Tibial artery (tissue), 4 donors: ENCODE data around the gene PLCD4.
A peak's percentile ranks its signal among the peaks of the same experiment; 100 is the strongest.

Experiments
- DNase-seq, 2 donors: peaks; one replicate each; pipeline ENCODE4 v3.0.0-alpha.2; 2019
- H3K27ac ChIP-seq, 2 donors: fragments of 200-600 bp; sonication (generic) in 1 of 2; 1 replicate in 1 of 2; 2 replicates in 1 of 2; pipeline ENCODE4 v1.5.1; 2018 to 2019; ENCODE audit warnings: mild to moderate bottlenecking in 1 of 2
- H3K27me3 ChIP-seq, 2 donors: fragments of 200-600 bp; sonication (generic) in 1 of 2; one replicate each; pipeline versions ENCODE4 v1.5.1 to v1.6.0; 2016 to 2019
- H3K36me3 ChIP-seq, 3 donors: fragments of 200-600 bp; sonication (generic) in 2 of 3; one replicate each; pipeline ENCODE4 v1.5.1; 2016 to 2019; ENCODE audit warnings: mild to moderate bottlenecking in 2 of 3
- H3K4me1 ChIP-seq, 4 donors: fragments of 200-600 bp; sonication (generic) in 2 of 4; 1 replicate in 3 of 4; 2 replicates in 1 of 4; pipeline ENCODE4 v1.5.1; 2016 to 2019
- H3K4me3 ChIP-seq, 2 donors: fragments of 200-600 bp; sonication (generic) in 1 of 2; 1 replicate in 1 of 2; 2 replicates in 1 of 2; pipeline ENCODE4 v1.5.1; 2018 to 2019; ENCODE audit warnings: mild to moderate bottlenecking in 2 of 2
- H3K9me3 ChIP-seq, 3 donors: fragments of 200-600 bp; sonication (generic) in 1 of 3; one replicate each; pipeline ENCODE4 v1.5.1; 2016 to 2019
- intact Hi-C: fragments of 100-400 bp; cut with DNase I; formaldehyde crosslinking; loops from one replicate; pipeline ENCODE4 v1.15.0; 2023; ENCODE audit warnings: low total_unique reads
- TF ChIP-seq, protein P1 (sequence below), 2 experiments: fragments of 200-600 bp in 1 of 2; fragments of 450-650 bp in 1 of 2; IDR thresholded peaks; one replicate each; pipeline ENCODE4 v1.5.1; 2017 to 2019; ENCODE audit warnings: antibody characterized with exemption in 2 of 2, mild to moderate bottlenecking in 1 of 2, moderate library complexity in 1 of 2

Gene PLCD4

GRCh38 chr2:218645126-218645525 lies 37.4 kb downstream of the PLCD4 start:
- Histone ChIP-seq H3K4me1 (no peaks in the 10 kb centered on the region), H3K4me3 (no peak overlapping the region), H3K27ac (no peak overlapping the region), H3K36me3 (peaks cover 83 to 96% (median 94%) of the 10 kb centered on the region in 3 donors), H3K27me3 (no peaks in the 10 kb centered on the region), H3K9me3 (no peaks in the 10 kb centered on the region)
- intact Hi-C loops, result no loop called here
- DNase-seq, result no peak
- TF ChIP-seq, protein P1, sequence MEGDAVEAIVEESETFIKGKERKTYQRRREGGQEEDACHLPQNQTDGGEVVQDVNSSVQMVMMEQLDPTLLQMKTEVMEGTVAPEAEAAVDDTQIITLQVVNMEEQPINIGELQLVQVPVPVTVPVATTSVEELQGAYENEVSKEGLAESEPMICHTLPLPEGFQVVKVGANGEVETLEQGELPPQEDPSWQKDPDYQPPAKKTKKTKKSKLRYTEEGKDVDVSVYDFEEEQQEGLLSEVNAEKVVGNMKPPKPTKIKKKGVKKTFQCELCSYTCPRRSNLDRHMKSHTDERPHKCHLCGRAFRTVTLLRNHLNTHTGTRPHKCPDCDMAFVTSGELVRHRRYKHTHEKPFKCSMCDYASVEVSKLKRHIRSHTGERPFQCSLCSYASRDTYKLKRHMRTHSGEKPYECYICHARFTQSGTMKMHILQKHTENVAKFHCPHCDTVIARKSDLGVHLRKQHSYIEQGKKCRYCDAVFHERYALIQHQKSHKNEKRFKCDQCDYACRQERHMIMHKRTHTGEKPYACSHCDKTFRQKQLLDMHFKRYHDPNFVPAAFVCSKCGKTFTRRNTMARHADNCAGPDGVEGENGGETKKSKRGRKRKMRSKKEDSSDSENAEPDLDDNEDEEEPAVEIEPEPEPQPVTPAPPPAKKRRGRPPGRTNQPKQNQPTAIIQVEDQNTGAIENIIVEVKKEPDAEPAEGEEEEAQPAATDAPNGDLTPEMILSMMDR (IDR thresholded peaks at IDR 0.05), result no peak

DNA sequence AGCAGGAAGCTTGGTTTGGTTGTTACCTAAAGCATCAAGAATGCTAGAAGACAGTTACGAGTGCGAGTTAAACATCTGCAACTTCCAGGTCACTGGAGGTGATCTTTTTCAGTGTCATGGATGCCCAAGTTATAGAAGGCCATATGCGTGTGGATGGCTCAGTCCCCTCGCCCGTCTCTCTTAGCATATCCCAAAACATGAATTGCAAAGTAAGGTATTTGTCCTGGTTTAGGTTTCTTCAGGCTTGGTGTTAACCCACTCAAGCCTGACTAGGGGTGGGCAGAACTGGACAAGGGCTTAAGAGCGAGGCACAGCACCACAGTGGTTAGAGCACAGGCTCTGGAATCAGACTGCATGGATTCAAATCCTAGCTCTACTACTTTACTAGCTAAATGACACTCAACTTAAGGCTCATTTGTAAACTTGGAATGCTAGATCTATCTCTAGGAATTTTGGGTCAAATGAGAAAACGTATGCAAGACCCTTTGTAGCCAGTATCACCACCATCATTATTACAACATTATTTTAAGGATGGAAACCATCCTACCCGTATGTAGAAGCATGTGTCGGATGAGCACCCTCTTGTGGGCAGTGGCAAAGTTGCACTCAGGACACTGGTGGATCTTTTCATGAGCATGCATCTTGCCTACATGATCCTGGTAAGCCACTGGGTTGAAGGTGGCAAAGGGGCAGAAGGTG lies 40.5 kb downstream of the PLCD4 start:
- no peaks in the 10 kb centered on the region for H3K4me1 ChIP-seq
- no peak overlapping the region for H3K4me3 ChIP-seq
- H3K27ac ChIP-seq, result no peak overlapping the region
- no peaks in the 10 kb centered on the region for H3K27me3 ChIP-seq
- peak in 1 of 2 donors; percentile 43 for DNase-seq
- no peaks in the 10 kb centered on the region for H3K9me3 ChIP-seq
- intact Hi-C loops, result no loop called here
- peaks cover 74 to 96% (median 93%) of the 10 kb centered on the region in 3 donors for H3K36me3 ChIP-seq
- TF ChIP-seq, protein P1 (IDR thresholded peaks at IDR 0.05), result peak; percentile 58 to 77

GRCh38 chr2:218648787-218649100 lies 41.0 kb downstream of the PLCD4 start:
- intact Hi-C loops, result no loop called here
- Histone ChIP-seq H3K4me1 (no peaks in the 10 kb centered on the region), H3K36me3 (peaks cover 70 to 96% (median 93%) of the 10 kb centered on the region in 3 donors), H3K27me3 (no peaks in the 10 kb centered on the region), H3K4me3 (no peak overlapping the region), H3K9me3 (no peaks in the 10 kb centered on the region), H3K27ac (no peak overlapping the region)
- TF ChIP-seq, protein P1 (IDR thresholded peaks at IDR 0.05), result no peak
- DNase-seq, result no peak

GRCh38 chr2:218655751-218656150 lies 48.1 kb downstream of the PLCD4 start:
- intact Hi-C loops, result no loop called here
- TF ChIP-seq, protein P1 (IDR thresholded peaks at IDR 0.05), result no peak
- Histone ChIP-seq H3K27ac (no peak overlapping the region), H3K36me3 (peaks cover 32 to 64% (median 56%) of the 10 kb centered on the region in 3 donors), H3K9me3 (no peaks in the 10 kb centered on the region), H3K4me3 (no peak overlapping the region), H3K4me1 (peaks cover 0 to 22% (median 12%) of the 10 kb centered on the region in 4 donors), H3K27me3 (no peaks in the 10 kb centered on the region)
- DNase-seq, result no peak

DNA sequence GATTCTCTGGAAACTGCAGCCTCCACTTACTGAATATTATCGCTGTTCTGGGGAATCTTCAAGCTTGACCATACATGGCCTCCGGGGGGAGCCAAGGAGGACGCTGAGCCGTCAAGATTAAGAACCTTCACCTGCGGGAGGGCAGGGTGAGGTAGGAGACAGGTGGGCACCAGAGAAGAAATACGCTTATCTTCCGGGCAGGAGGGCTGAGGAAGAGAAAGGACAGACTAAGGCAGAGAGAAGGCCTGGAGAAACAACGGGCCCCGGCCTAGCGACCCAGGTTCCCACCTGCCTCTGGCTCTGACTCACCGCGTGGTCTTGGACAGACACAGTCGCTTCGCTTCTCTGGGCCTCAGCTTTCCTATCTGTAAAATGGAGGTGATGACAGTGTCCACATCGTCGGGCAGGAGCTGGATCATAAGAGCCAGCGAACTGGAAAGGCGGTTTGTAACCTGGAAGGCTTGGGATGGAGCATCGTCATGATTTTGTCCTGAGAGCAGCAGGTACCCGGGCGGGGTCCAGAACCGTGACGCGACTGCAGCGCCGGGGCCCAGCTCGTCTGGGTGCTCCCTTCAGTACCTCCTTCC lies 51.1 kb downstream of the PLCD4 start:
- TF ChIP-seq, protein P1 (IDR thresholded peaks at IDR 0.05), result no peak
- intact Hi-C loops, result no loop called here
- Histone ChIP-seq H3K36me3 (peaks cover 36 to 55% (median 52%) of the 10 kb centered on the region in 3 donors), H3K4me3 (peak overlapping the region; percentile 77 to 83), H3K27ac (peak overlapping the region; percentile 77 to 79), H3K27me3 (no peaks in the 10 kb centered on the region), H3K9me3 (no peaks in the 10 kb centered on the region), H3K4me1 (peaks cover 0 to 22% (median 12%) of the 10 kb centered on the region in 4 donors)
- DNase-seq, result no peak
